GM10266 (cell line): Measurements from ENCODE around the gene MAFF.

Experiments used
- DNase-seq: peaks from one replicate; pipeline ENCODE4 v3.0.0; 2012; ENCODE audit errors: extremely low spot score
- CTCF ChIP-seq: IDR thresholded peaks from 2 replicates; pipeline ENCODE4 v1.5.1; 2012; ENCODE audit warnings: mild to moderate bottlenecking, low read depth; ENCODE audit not compliant: control insufficient read depth, insufficient read depth; ENCODE audit errors: missing control alignments

Gene MAFF

GRCh38 chr22:38215156-38216038 is 13.6 kb downstream of the MAFF start:
- DNase-seq: peak; percentile 54
- TF ChIP-seq CTCF: no peak

GRCh38 chr22:38218661-38219622 is 17.1 kb downstream of the MAFF start:
- DNase-seq: no peak
- no peak for TF ChIP-seq CTCF

- TF ChIP-seq CTCF: no peak
- no peak for DNase-seq
Measured at GRCh38 chr22:38219632-38220031, 17.8 kb downstream of the MAFF start.

- no peak for DNase-seq
- TF ChIP-seq CTCF: no peak
Measured at GRCh38 chr22:38220163-38220562, 18.4 kb downstream of the MAFF start.

GRCh38 chr22:38220653-38221386 is 19.0 kb downstream of the MAFF start:
- no peak for DNase-seq
- no peak for TF ChIP-seq CTCF

GRCh38 chr22:38221407-38221806 is 19.6 kb downstream of the MAFF start:
- no peak for TF ChIP-seq CTCF
- DNase-seq: no peak
